Astrocyte (in vitro differentiated cells and primary cell): ENCODE measurements around the gene MYO1B. TPM values are rescaled to one million over a fixed set of nuclear protein-coding genes. Genes with fewer than 3 reads are reported as not detected.

Source experiments
- DNase-seq: peaks from one replicate; pipeline ENCODE4 v3.0.0-alpha.2; 2010; ENCODE audit warnings: low read depth
- FAIRE-seq: peaks from 2 replicates; lab custom pipeline; 2011; peaks lifted over from hg19 to GRCh38; lab: Jason Lieb, UNC
- H2AFZ ChIP-seq: 2 replicates; pipeline ENCODE4 v1.6.0; 2012; ENCODE audit warnings: low read depth, low read length, inconsistent platforms
- H3K27ac ChIP-seq: 2 replicates; pipeline ENCODE4 v1.5.1; 2011; ENCODE audit warnings: low read depth, low read length, inconsistent platforms
- H3K27me3 ChIP-seq: 2 replicates; pipeline ENCODE4 v1.6.0; 2011; ENCODE audit warnings: low read length, inconsistent platforms; ENCODE audit not compliant: insufficient read depth
- H3K36me3 ChIP-seq: 2 replicates; pipeline ENCODE4 v1.5.1; 2011; ENCODE audit warnings: low read length, inconsistent platforms; ENCODE audit not compliant: insufficient read depth
- H3K4me1 ChIP-seq: 2 replicates; pipeline ENCODE4 v1.5.1; 2011; ENCODE audit warnings: low read length, inconsistent platforms; ENCODE audit not compliant: insufficient read depth
- H3K4me2 ChIP-seq: 2 replicates; pipeline ENCODE4 v1.6.0; 2012; ENCODE audit warnings: low read length, inconsistent platforms
- H3K4me3 ChIP-seq: 2 replicates; pipeline ENCODE4 v1.5.1; 2011; ENCODE audit warnings: low read depth, mild to moderate bottlenecking, low read length, inconsistent platforms; ENCODE audit not compliant: insufficient read depth
- H3K79me2 ChIP-seq: 2 replicates; pipeline ENCODE4 v1.6.0; 2012; ENCODE audit warnings: mild to moderate bottlenecking, low read length, inconsistent platforms; ENCODE audit not compliant: insufficient read depth
- H3K9ac ChIP-seq: 2 replicates; pipeline ENCODE4 v1.6.0; 2012; ENCODE audit warnings: mild to moderate bottlenecking, low read length, inconsistent platforms
- H3K9me3 ChIP-seq: 2 replicates; pipeline ENCODE4 v1.5.1; 2012; ENCODE audit warnings: low read depth, mild to moderate bottlenecking, low read length, inconsistent platforms; ENCODE audit not compliant: insufficient read depth
- H4K20me1 ChIP-seq: 2 replicates; pipeline ENCODE4 v1.6.0; 2012; ENCODE audit warnings: low read length, inconsistent platforms; ENCODE audit not compliant: insufficient read depth
- H3K27ac Mint-ChIP-seq: one replicate; pipeline ENCODE4 v1.8.0; 2021; ENCODE audit warnings: mild to moderate bottlenecking, mixed read lengths; ENCODE audit not compliant: unreplicated experiment
- H3K27me3 Mint-ChIP-seq: one replicate; pipeline ENCODE4 v1.8.0; 2021; ENCODE audit warnings: low read depth, mixed read lengths; ENCODE audit not compliant: unreplicated experiment
- H3K36me3 Mint-ChIP-seq: one replicate; pipeline ENCODE4 v1.8.0; 2021; ENCODE audit warnings: low read depth, mixed read lengths; ENCODE audit not compliant: unreplicated experiment
- H3K4me1 Mint-ChIP-seq: one replicate; pipeline ENCODE4 v1.8.0; 2021; ENCODE audit warnings: low read depth, mixed read lengths; ENCODE audit not compliant: unreplicated experiment
- H3K4me3 Mint-ChIP-seq: one replicate; pipeline ENCODE4 v1.8.0; 2021; ENCODE audit warnings: mild to moderate bottlenecking, moderate library complexity, mixed read lengths; ENCODE audit not compliant: unreplicated experiment
- H3K9me3 Mint-ChIP-seq: one replicate; pipeline ENCODE4 v1.8.0; 2021; ENCODE audit warnings: mild to moderate bottlenecking, mixed read lengths; ENCODE audit not compliant: unreplicated experiment
- CTCF ChIP-seq: IDR thresholded peaks from 2 replicates; pipeline ENCODE4 v1.5.1; 2011; ENCODE audit warnings: low read depth, mild to moderate bottlenecking, inconsistent platforms, low read length, moderate library complexity; ENCODE audit not compliant: insufficient read depth
- EZH2 ChIP-seq: IDR thresholded peaks from 2 replicates; pipeline ENCODE4 v1.6.1; 2012; ENCODE audit warnings: mild to moderate bottlenecking, low read length, inconsistent platforms; ENCODE audit not compliant: insufficient read depth
- total RNA-seq: library from RNA; stranded (reverse); gene quantifications from 2 replicates; pipeline ENCODE4 v1.2.1, GENCODE V29; 2021

MYO1B gene
- total RNA-seq, 1 donor from 2014 or later, result 95.7 TPM

GRCh38 chr2:191405546-191405945 is 160.3 kb downstream of the MYO1B start:
- H3K4me1 Mint-ChIP-seq, result peaks cover 32% of the 10 kb centered on the region
- H3K4me2 ChIP-seq, result no peak overlapping the region
- H3K4me1 ChIP-seq, result peaks cover 18% of the 10 kb centered on the region
- H3K27me3 ChIP-seq, result no peaks in the 10 kb centered on the region
- no peak overlapping the region for H3K4me3 Mint-ChIP-seq
- no peaks in the 10 kb centered on the region for H3K79me2 ChIP-seq
- FAIRE-seq, result no peak
- no peak overlapping the region for H2AFZ ChIP-seq
- no peaks in the 10 kb centered on the region for H3K9me3 Mint-ChIP-seq
- DNase-seq, result no peak
- no peaks in the 10 kb centered on the region for H4K20me1 ChIP-seq
- H3K36me3 ChIP-seq, result peaks cover 42% of the 10 kb centered on the region
- H3K27ac Mint-ChIP-seq, result no peak overlapping the region
- no peaks in the 10 kb centered on the region for H3K9me3 ChIP-seq
- no peak overlapping the region for H3K4me3 ChIP-seq
- no peaks in the 10 kb centered on the region for H3K27me3 Mint-ChIP-seq
- H3K36me3 Mint-ChIP-seq, result peaks cover 15% of the 10 kb centered on the region
- H3K9ac ChIP-seq, result no peak overlapping the region
- no peak for TF ChIP-seq CTCF
- no peak for TF ChIP-seq EZH2
- no peak overlapping the region for H3K27ac ChIP-seq

- H2AFZ ChIP-seq, result no peak overlapping the region
- no peak overlapping the region for H3K9ac ChIP-seq
- Mint-ChIP-seq H3K36me3 (peaks cover 21% of the 10 kb centered on the region), H3K4me3 (no peak overlapping the region), H3K27ac (no peak overlapping the region), H3K9me3 (no peaks in the 10 kb centered on the region), H3K27me3 (no peaks in the 10 kb centered on the region), H3K4me1 (no peaks in the 10 kb centered on the region)
- H3K4me2 ChIP-seq, result no peak overlapping the region
- H3K9me3 ChIP-seq, result no peaks in the 10 kb centered on the region
- no peaks in the 10 kb centered on the region for H4K20me1 ChIP-seq
- no peak overlapping the region for H3K4me3 ChIP-seq
- DNase-seq (peak; percentile 23), FAIRE-seq (no peak)
- no peaks in the 10 kb centered on the region for H3K27me3 ChIP-seq
- TF ChIP-seq CTCF (no peak), EZH2 (no peak)
- H3K4me1 ChIP-seq, result no peaks in the 10 kb centered on the region
- no peaks in the 10 kb centered on the region for H3K79me2 ChIP-seq
- no peak overlapping the region for H3K27ac ChIP-seq
- H3K36me3 ChIP-seq, result peaks cover 62% of the 10 kb centered on the region
Observed at GRCh38 chr2:191410646-191411436, 165.6 kb downstream of the MYO1B start.

- H3K9me3 Mint-ChIP-seq, result no peaks in the 10 kb centered on the region
- no peaks in the 10 kb centered on the region for H3K4me1 Mint-ChIP-seq
- Histone ChIP-seq H3K9me3 (no peaks in the 10 kb centered on the region), H4K20me1 (no peaks in the 10 kb centered on the region), H3K36me3 (peaks cover 68% of the 10 kb centered on the region), H3K9ac (no peak overlapping the region), H3K4me1 (no peaks in the 10 kb centered on the region), H3K79me2 (no peaks in the 10 kb centered on the region), H3K4me2 (no peak overlapping the region), H3K27me3 (no peaks in the 10 kb centered on the region), H3K4me3 (no peak overlapping the region), H2AFZ (no peak overlapping the region), H3K27ac (no peak overlapping the region)
- FAIRE-seq (no peak), DNase-seq (no peak)
- no peak overlapping the region for H3K4me3 Mint-ChIP-seq
- H3K27me3 Mint-ChIP-seq, result no peaks in the 10 kb centered on the region
- TF ChIP-seq CTCF (no peak), EZH2 (no peak)
- H3K36me3 Mint-ChIP-seq, result peaks cover 20% of the 10 kb centered on the region
- peak overlapping the region; percentile 14 for H3K27ac Mint-ChIP-seq
Observed at GRCh38 chr2:191411472-191411871, 166.3 kb downstream of the MYO1B start.
